ENCODE results near the gene TESK1. TPM values are rescaled to one million over a fixed set of nuclear protein-coding genes. Genes with fewer than 3 reads are reported as not detected.

TESK1 gene
- total and polyA plus RNA-seq, 2 of the 8 experiments (the other 6 are each of a cell fraction or from before 2014, with no cell fraction given) = 13.5 to 13.9 TPM

- TF ChIP-seq TCF12 (IDR thresholded peaks at IDR 0.05; ENCODE audit: low read depth, low read length) (no peak), POLR2AphosphoS5 (IDR thresholded peaks at IDR 0.05; ENCODE audit: low read depth, low read length) (no peak), CBX5 (IDR thresholded peaks at IDR 0.05; ENCODE audit: low read depth, low read length) (no peak)
Observed at GRCh38 chr9:35574578-35575122, 30.4 kb upstream of the TESK1 start (continued).
